CD4-positive, alpha-beta T cell (primary cell): Measurements from ENCODE around the gene LRP1B. TPM values are rescaled to one million over a fixed set of nuclear protein-coding genes. Genes with fewer than 3 reads are reported as not detected.

Experiments
- ATAC-seq: fragments of 200-7000 bp; cut with Tn5 transposase; one replicate; pipeline ENCODE4 v1.10.0; 2022; ENCODE audit warnings: mild to moderate bottlenecking; ENCODE audit not compliant: poor library complexity
- CTCF ChIA-PET: fragments of 350-600 bp; sonication (Branson Sonifier 250); formaldehyde crosslinking; loops from one replicate; lab custom pipeline; 2021; ENCODE audit warnings: antibody characterized with exemption, inconsistent platforms; lab: Charles Lee
- POLR2A ChIA-PET: fragments of 350-600 bp; sonication (Branson Sonifier 250); formaldehyde crosslinking; loops from one replicate; lab custom pipeline; 2021; ENCODE audit warnings: antibody characterized with exemption, inconsistent platforms; lab: Charles Lee
- DNase-seq, 14 experiments: peaks; one replicate each; pipeline ENCODE4 v3.0.0-alpha.2; 2013 to 2020; ENCODE audit warnings: mixed read lengths in 2 of 14
- H3K27ac ChIP-seq, 2 donors: one replicate each; pipeline versions ENCODE4 v1.5.1 to v1.7.0; 2013; ENCODE audit warnings: low read length in 2 of 2, low read depth in 1 of 2, mild to moderate bottlenecking in 1 of 2
- H3K27me3 ChIP-seq, 2 experiments: 1 replicate in 1 of 2; 2 replicates in 1 of 2; pipeline versions ENCODE4 v1.6.1 to v1.7.0; 2013; ENCODE audit warnings: low read length in 2 of 2, control low read depth in 1 of 2, mild to moderate bottlenecking in 1 of 2, moderate library complexity in 1 of 2; ENCODE audit not compliant: insufficient read depth in 2 of 2, control insufficient read depth in 1 of 2
- H3K36me3 ChIP-seq: one replicate; pipeline ENCODE4 v1.6.1; 2013; ENCODE audit warnings: low read length, control low read depth; ENCODE audit not compliant: insufficient read depth
- H3K4me1 ChIP-seq: one replicate; pipeline ENCODE4 v1.6.1; 2013; ENCODE audit warnings: low read length, control low read depth; ENCODE audit not compliant: insufficient read depth
- H3K4me3 ChIP-seq: one replicate; pipeline ENCODE4 v1.5.1; 2013; ENCODE audit warnings: mild to moderate bottlenecking, low read length, moderate library complexity
- H3K9me3 ChIP-seq, 2 experiments: 1 replicate in 1 of 2; 2 replicates in 1 of 2; pipeline versions ENCODE4 v1.6.1 to v1.7.0; 2013; ENCODE audit warnings: low read length in 2 of 2, mild to moderate bottlenecking in 2 of 2, control low read depth in 1 of 2, moderate library complexity in 1 of 2; ENCODE audit not compliant: control insufficient read depth in 1 of 2, insufficient read depth in 1 of 2
- H3K27ac Mint-ChIP-seq: one replicate; pipeline ENCODE4 v1.8.0; 2020; ENCODE audit warnings: mixed read lengths
- H3K27me3 Mint-ChIP-seq: one replicate; pipeline ENCODE4 v1.8.0; 2021; ENCODE audit warnings: mixed read lengths
- H3K36me3 Mint-ChIP-seq: one replicate; pipeline ENCODE4 v1.8.0; 2021; ENCODE audit warnings: low read depth, mixed read lengths
- H3K4me1 Mint-ChIP-seq: one replicate; pipeline ENCODE4 v1.8.0; 2021; ENCODE audit warnings: low read depth, mixed read lengths
- H3K4me3 Mint-ChIP-seq: one replicate; pipeline ENCODE4 v1.8.0; 2020; ENCODE audit warnings: mild to moderate bottlenecking, mixed read lengths
- H3K9me3 Mint-ChIP-seq: one replicate; pipeline ENCODE4 v1.8.0; 2020; ENCODE audit warnings: mixed read lengths
- intact Hi-C, 2 experiments: fragments of 100-400 bp; cut with DNase I in 1 of 2; cut with micrococcal nuclease in 1 of 2; formaldehyde crosslinking; loops; one replicate each; pipeline versions ENCODE4 v1.15.1 to v1.9.0; 2023 to 2025; cut with DNase I, micrococcal nuclease
- total RNA-seq, 174 experiments: library from RNA in 2 of 174; stranded (reverse) in 2 of 174; gene quantifications; one replicate each; pipeline ENCODE4 v1.2.3 and lab custom pipeline; 2021 to 2026
- TF ChIP-seq, protein P1 (sequence below): fragments of 200-600 bp; IDR thresholded peaks from one replicate; pipeline ENCODE4 v1.8.0; 2022; ENCODE audit warnings: antibody characterized with exemption, mild to moderate bottlenecking

Gene LRP1B
- total RNA-seq, 2 experiments from 2014 or later = not detected

- H3K4me1 ChIP-seq = no peaks in the 10 kb centered on the region
- no peaks in the 10 kb centered on the region for H3K27me3 Mint-ChIP-seq
- DNase-seq (no peak), ATAC-seq (no peak)
- H3K4me1 Mint-ChIP-seq = no peaks in the 10 kb centered on the region
- H3K9me3 ChIP-seq = peaks cover 0 to 4% of the 10 kb centered on the region in 2 experiments
- H3K9me3 Mint-ChIP-seq = peaks cover 7% of the 10 kb centered on the region
- H3K27me3 ChIP-seq = no peaks in the 10 kb centered on the region
- H3K27ac ChIP-seq = no peak overlapping the region
- H3K4me3 Mint-ChIP-seq = no peak overlapping the region
- intact Hi-C loops = no loop called here
- H3K36me3 ChIP-seq = no peaks in the 10 kb centered on the region
- no peaks in the 10 kb centered on the region for H3K36me3 Mint-ChIP-seq
- no peak overlapping the region for H3K27ac Mint-ChIP-seq
- POLR2A ChIA-PET = no interaction called here
- no peak overlapping the region for H3K4me3 ChIP-seq
- CTCF ChIA-PET = no interaction called here
- TF ChIP-seq, protein P1, sequence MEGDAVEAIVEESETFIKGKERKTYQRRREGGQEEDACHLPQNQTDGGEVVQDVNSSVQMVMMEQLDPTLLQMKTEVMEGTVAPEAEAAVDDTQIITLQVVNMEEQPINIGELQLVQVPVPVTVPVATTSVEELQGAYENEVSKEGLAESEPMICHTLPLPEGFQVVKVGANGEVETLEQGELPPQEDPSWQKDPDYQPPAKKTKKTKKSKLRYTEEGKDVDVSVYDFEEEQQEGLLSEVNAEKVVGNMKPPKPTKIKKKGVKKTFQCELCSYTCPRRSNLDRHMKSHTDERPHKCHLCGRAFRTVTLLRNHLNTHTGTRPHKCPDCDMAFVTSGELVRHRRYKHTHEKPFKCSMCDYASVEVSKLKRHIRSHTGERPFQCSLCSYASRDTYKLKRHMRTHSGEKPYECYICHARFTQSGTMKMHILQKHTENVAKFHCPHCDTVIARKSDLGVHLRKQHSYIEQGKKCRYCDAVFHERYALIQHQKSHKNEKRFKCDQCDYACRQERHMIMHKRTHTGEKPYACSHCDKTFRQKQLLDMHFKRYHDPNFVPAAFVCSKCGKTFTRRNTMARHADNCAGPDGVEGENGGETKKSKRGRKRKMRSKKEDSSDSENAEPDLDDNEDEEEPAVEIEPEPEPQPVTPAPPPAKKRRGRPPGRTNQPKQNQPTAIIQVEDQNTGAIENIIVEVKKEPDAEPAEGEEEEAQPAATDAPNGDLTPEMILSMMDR = no peak
These were observed 1250.2 kb downstream of the LRP1B start for GRCh38 chr2:140880573-140880972.

DNA sequence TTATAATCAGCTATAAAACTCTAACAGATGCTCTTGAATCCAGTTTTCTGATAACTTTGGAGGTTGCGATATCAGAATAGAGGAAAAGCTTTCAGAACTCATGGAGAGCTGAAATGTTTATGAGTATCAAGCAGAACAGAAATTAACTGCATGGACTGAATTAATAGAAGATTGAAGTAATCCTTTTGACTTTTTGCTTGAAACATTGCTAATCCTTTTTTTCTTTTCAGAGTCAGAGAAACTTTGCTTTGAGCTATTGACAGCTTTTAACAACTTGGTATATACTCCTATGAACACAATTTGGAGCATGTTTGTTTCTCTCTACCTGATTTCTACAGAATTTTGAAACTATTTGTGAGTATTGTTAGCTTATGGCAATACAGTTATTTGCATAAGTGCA is 1254.8 kb downstream of the LRP1B start:
- ChIA-PET CTCF (no interaction called here), POLR2A (no interaction called here)
- H3K27me3 ChIP-seq = no peaks in the 10 kb centered on the region
- no peaks in the 10 kb centered on the region for H3K36me3 ChIP-seq
- Mint-ChIP-seq H3K4me3 (no peak overlapping the region), H3K36me3 (no peaks in the 10 kb centered on the region), H3K4me1 (no peaks in the 10 kb centered on the region), H3K27me3 (no peaks in the 10 kb centered on the region), H3K27ac (no peak overlapping the region), H3K9me3 (peaks cover 11% of the 10 kb centered on the region)
- H3K4me3 ChIP-seq = no peak overlapping the region
- no peak overlapping the region for H3K27ac ChIP-seq
- H3K9me3 ChIP-seq = peaks cover 0 to 3% of the 10 kb centered on the region in 2 experiments
- no peaks in the 10 kb centered on the region for H3K4me1 ChIP-seq
- no peak for ATAC-seq
- TF ChIP-seq, protein P1 = no peak
- intact Hi-C loops = no loop called here
- no peak for DNase-seq

DNA sequence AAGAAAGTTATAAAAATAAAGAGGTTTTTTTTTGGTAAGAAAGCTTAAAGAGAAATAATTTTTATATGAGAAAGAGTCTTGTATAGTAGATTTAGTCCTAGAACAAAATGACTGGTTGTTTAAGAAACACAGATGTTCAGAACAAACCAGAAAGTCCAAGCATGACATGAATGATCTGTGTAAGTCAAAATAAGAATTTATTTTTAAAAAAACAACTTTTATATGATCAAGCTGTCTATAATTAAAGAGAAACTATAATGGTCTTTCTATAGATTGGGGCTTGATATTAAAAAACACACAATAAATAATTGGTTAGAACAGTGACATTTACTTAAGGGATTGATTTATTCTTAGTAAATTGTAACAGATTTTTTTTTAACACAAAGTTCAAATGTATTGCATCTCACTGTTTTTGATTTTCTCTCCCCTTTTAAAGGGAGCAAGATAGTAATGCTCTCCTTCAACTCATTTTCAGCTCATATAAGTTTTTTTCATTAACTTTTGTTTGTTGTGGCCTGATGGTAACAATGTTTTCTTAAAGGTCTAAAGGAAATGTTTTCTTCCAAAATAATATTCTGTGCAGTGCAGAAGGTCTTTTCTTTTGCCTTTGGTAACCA is 1256.8 kb downstream of the LRP1B start:
- intact Hi-C loops = no loop called here
- TF ChIP-seq, protein P1 = no peak

More for the DNA sequence above, 1256.8 kb downstream of the LRP1B start:
- H3K27me3 Mint-ChIP-seq = no peaks in the 10 kb centered on the region
- peaks cover 16% of the 10 kb centered on the region for H3K9me3 Mint-ChIP-seq
- ATAC-seq (no peak), DNase-seq (no peak)
- no peaks in the 10 kb centered on the region for H3K36me3 Mint-ChIP-seq
- Histone ChIP-seq H3K36me3 (no peaks in the 10 kb centered on the region), H3K4me3 (no peak overlapping the region), H3K4me1 (no peaks in the 10 kb centered on the region), H3K27ac (no peak overlapping the region), H3K27me3 (no peaks in the 10 kb centered on the region), H3K9me3 (peaks cover 0 to 3% of the 10 kb centered on the region in 2 experiments)
- ChIA-PET POLR2A (no interaction called here), CTCF (no interaction called here)
- H3K4me1 Mint-ChIP-seq = no peaks in the 10 kb centered on the region
- H3K27ac Mint-ChIP-seq = no peak overlapping the region
- H3K4me3 Mint-ChIP-seq = no peak overlapping the region
